ENCODE data around the gene POLK.

- TF ChIP-seq CTCF (IDR thresholded peaks at IDR 0.05; ENCODE audit: low read depth, low read length) (no peak), POLR2A (IDR thresholded peaks at IDR 0.05; ENCODE audit: extremely low read depth, insufficient read length) (no peak), MYC (IDR thresholded peaks at IDR 0.05; ENCODE audit: low read depth, low read length) (no peak), MAX (IDR thresholded peaks at IDR 0.05; ENCODE audit: low read depth, low read length) (no peak)
Measured at GRCh38 chr5:75465480-75465879, 46.2 kb upstream of the POLK start.

All from NB4 (cell line).